HG02571 (cell line): ENCODE data around the gene PSMB9.
"Not testable (repeated sequence)": the region's sequence is repeated elsewhere in the genome, so short reads cannot be mapped to it uniquely, and the experiment has no call there.

Source experiments
- ATAC-seq: cut with Tn5 transposase; IDR thresholded peaks from one replicate; pipeline ENCODE4 v1.9.1; 2021; ENCODE audit warnings: mild to moderate bottlenecking, moderate library complexity; ENCODE audit not compliant: unreplicated experiment

PSMB9 gene

DNA sequence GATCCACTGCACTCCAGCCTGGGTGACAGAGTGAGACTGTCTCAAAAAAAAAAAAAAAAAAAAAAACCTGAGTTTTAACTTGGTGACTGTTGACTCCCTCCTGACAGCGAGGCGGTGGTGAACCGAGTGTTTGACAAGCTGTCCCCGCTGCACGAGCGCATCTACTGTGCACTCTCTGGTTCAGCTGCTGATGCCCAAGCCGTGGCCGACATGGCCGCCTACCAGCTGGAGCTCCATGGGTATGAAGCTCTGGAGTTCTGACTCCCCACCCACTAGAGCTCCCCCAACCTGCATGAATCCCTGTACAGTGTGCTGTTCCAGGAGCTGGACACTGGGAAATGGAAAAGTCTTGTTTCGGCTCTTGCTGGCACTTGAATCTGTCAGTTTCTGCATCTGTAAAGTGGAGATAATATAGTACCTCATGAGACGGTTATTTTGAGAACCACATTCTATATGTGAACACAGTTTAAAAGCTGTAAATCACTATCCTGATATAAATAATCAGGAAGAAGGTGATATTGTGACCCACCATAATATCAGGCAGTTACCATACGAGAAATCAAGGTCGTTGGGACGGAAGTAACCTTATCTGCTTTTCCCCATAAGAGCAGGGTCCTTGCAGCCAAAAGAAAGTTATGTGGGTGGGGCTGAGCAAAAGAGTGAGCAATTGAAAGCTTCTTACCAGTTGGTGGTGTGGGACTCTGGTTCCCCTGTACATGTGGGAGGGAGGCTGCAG lies 3.3 kb downstream of the PSMB9 start:
- no peak for ATAC-seq

- no peak for ATAC-seq
These were observed 4.2 kb downstream of the PSMB9 start for GRCh38 chr6:32858194-32858593.

DNA sequence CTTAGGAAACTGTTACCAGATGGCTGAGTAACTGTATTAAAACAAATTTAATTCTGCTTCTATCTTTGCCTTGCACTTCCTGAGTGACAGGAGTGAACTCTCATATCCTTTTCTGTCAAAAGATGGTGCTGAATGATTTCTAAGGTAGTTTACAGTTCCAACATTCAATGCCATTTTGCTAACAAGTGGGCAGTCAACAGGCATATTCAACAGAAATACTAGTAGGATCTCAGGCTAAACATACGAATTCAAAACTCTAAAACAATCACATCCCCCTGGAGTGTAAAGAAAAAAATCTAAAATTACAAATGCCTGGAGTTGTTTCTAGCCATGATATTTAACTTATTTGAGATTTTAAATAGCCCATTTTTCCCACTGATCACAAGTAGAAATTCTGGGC lies 6.7 kb downstream of the PSMB9 start:
- ATAC-seq: no peak

- ATAC-seq: no peak
These were observed 8.7 kb downstream of the PSMB9 start for GRCh38 chr6:32862725-32863124.

- ATAC-seq: no peak
These were observed 11.9 kb downstream of the PSMB9 start for GRCh38 chr6:32865724-32866443.

DNA sequence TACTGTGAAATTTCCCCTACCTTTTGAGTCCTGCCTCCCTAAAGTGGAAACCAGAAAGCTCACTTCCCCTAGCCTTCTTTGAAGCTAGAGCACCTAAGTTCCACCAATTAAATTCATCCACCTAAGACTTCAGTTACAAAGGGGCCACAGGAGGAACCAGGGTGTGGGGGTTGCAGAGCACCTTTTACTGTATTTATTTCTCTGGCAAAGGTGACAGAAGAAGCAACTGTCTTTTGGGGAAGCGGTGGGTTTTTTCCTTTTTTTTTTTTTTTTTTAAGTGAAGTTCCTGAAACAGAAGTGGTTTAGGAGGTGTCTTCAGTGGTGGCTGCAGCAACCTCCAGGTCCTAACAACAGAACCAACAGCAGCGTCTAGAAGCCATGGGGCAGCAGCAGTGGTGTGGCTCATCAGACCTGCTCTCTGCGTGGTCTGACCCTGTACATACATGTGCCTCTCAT lies 13.1 kb downstream of the PSMB9 start:
- peak; percentile 52 for ATAC-seq

GRCh38 chr6:32867554-32868256 lies 13.7 kb downstream of the PSMB9 start:
- no peak for ATAC-seq

- ATAC-seq: no peak
These were observed 14.3 kb downstream of the PSMB9 start for GRCh38 chr6:32868257-32868788.

DNA sequence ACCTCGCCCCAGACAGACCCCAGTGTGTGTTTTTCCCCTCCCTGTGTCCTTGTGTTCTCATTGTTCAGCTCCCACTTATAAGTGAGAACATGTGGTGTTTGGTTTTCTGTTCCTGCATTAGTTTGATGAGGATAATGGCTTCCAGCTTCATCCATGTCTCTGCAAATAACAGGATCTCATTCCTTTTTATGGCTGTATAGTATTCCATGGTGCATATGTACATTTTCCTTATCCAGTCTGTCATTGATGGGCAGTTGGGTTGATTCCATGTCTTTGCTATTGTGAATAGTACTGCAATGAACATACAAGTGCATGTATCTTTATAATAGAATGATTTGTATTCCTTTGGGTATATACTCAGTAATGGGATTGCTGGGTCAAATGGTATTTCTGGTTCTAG lies 20.0 kb downstream of the PSMB9 start:
- not testable (repeated sequence) for ATAC-seq

- no peak for ATAC-seq
These were observed 22.6 kb downstream of the PSMB9 start for GRCh38 chr6:32876603-32877002.

DNA sequence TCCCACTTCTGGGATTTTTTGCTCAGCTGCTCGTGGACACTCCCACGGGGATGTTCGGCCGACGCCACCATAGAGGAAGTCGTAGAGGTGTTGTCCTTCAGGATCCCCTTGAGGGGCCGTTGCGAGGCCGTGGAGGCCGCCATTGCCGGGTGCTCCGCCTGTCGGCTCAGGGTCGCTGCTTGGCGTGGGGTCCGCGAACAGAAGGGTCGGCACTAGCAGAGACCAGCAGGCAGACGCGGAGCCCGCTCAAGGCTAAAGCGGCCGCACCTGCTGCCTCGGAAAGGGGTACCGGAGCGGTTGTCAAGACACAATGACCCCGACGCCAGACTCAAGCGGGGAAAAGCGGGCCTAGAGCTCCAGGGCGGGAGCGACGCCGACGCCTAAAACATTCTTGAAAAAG lies 25.7 kb downstream of the PSMB9 start:
- no peak for ATAC-seq

GRCh38 chr6:32880962-32881361 lies 27.0 kb downstream of the PSMB9 start:
- not testable (repeated sequence) for ATAC-seq

- ATAC-seq: no peak
These were observed 28.9 kb downstream of the PSMB9 start for GRCh38 chr6:32882879-32883250.

GRCh38 chr6:32883789-32884188 lies 29.8 kb downstream of the PSMB9 start:
- ATAC-seq: no peak

DNA sequence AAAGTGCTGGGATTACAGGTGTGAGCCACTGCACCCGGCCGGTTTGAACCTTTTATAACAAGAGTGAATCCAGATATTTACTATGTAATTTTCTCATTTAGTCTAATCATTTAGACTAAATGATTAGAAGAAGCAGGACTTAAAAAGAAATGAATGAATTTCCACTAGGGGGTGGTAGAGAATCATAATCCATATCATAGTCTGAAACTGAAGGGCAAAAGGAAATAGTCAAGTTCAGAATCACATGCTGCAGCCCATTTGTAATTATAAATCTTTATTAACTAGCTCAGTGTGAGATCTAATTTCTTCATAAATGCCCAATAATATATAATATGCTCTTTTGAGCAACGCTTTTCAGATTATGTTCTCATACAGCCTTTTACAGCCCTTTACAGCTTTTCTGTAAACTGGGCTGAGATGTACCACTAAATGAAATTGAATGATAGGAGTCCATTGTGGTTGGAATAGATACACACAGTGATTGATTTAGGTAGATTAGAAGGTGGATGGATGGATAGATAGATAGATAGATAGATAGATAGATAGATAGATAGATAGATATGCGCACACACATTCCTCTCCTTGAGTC lies 31.8 kb downstream of the PSMB9 start:
- ATAC-seq: no peak

DNA sequence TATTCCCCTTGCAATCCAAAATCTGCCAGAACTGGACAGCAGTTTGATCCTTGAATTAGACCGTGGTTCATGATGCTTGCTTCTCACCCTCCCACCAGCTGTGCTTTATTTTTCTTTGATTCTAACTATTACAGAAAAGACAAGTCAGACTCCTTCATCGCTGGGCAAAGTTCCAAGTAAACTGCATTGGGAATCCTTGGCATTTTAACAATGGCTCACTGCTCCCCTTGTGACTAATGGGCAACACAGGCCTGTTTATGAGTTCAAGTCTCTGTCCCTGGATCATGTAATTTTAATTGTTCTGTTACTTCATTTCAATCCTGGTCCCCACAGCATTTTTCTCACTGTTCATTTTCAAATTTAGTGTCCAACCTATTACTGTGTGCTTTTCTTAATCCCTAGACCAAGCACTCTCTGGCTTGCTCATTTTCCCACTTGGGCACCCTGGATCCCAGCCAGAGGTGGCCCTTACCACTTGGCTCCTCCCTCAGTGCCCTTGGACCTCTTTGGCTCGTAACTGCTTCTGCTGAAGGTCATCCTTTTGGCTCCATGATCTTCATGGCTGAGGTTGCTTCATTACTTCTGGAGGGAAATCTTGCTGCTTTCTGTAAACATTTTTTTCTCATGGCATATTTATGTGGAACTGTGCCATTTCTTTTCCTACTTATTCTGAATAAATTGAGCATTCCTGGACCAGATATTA lies 32.8 kb downstream of the PSMB9 start:
- ATAC-seq: no peak

GRCh38 chr6:32887616-32888015 lies 33.6 kb downstream of the PSMB9 start:
- no peak for ATAC-seq

DNA sequence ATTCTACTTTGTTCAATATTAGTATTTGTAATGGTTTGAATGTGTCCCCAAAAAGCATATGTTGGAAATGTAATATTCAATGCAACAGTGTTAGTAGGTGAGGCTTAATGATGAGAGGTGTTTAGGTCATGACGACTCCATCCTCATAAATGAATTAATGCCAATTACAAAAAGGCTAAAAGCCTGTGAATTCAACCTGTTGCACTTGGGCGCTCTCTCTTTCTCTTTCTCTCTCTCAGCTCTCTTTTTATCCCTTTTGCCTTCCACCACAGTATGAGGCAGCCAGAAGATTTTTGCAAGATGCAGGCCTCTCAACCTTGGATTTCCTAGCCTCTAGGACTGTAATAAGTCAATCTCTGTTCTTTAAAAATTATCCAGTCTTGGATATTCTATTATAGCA lies 34.6 kb downstream of the PSMB9 start:
- no peak for ATAC-seq

- ATAC-seq: no peak
These were observed 35.5 kb downstream of the PSMB9 start for GRCh38 chr6:32889533-32889932.

GRCh38 chr6:32890831-32891230 lies 36.8 kb downstream of the PSMB9 start:
- no peak for ATAC-seq
